D341Med (cell line): ENCODE data around the gene LPP.
A peak's percentile ranks its signal among the peaks of the same experiment; 100 is the strongest.
"Not testable (repeated sequence)": the region's sequence is repeated elsewhere in the genome, so short reads cannot be mapped to it uniquely, and the experiment has no call there.

ENCODE experiments used
- DNase-seq: peaks from one replicate; pipeline ENCODE4 v3.0.0; 2012; ENCODE audit warnings: low spot score

Gene LPP

GRCh38 chr3:188154014-188154808, at the start of gene LPP:
Gene LPP, plus strand, starts transcription at chr3:188154157. Its CDS starts 251,964 bp downstream, at chr3:188406121.
- DNase-seq, result peak; percentile 78

GRCh38 chr3:188106006-188106405, 48.0 kb upstream of the LPP start:
- no peak for DNase-seq

GRCh38 chr3:188106454-188106853, 47.5 kb upstream of the LPP start:
- no peak for DNase-seq

- DNase-seq, result no peak
These were observed 46.8 kb upstream of the LPP start for GRCh38 chr3:188106887-188107830.

GRCh38 chr3:188108703-188109412, 45.1 kb upstream of the LPP start:
- DNase-seq, result no peak

GRCh38 chr3:188111002-188111584, 42.9 kb upstream of the LPP start:
- DNase-seq, result no peak

- DNase-seq, result no peak
These were observed 40.2 kb upstream of the LPP start for GRCh38 chr3:188113756-188114155.

GRCh38 chr3:188119846-188120245, 34.1 kb upstream of the LPP start:
- no peak for DNase-seq

- DNase-seq, result no peak
These were observed 31.3 kb upstream of the LPP start for GRCh38 chr3:188122571-188123169.

- DNase-seq, result no peak
These were observed 30.6 kb upstream of the LPP start for GRCh38 chr3:188123170-188123905.

GRCh38 chr3:188124184-188124583, 29.8 kb upstream of the LPP start:
- no peak for DNase-seq

- no peak for DNase-seq
These were observed 28.9 kb upstream of the LPP start for GRCh38 chr3:188125076-188125475.

- DNase-seq, result no peak
These were observed 27.7 kb upstream of the LPP start for GRCh38 chr3:188126276-188126675.

- no peak for DNase-seq
These were observed 27.0 kb upstream of the LPP start for GRCh38 chr3:188126934-188127333.

GRCh38 chr3:188128905-188129304, 25.1 kb upstream of the LPP start:
- no peak for DNase-seq

- DNase-seq, result not testable (repeated sequence)
These were observed 22.9 kb upstream of the LPP start for GRCh38 chr3:188131023-188131422.

GRCh38 chr3:188133219-188133618, 20.7 kb upstream of the LPP start:
- no peak for DNase-seq

GRCh38 chr3:188133646-188134045, 20.3 kb upstream of the LPP start:
- no peak for DNase-seq

- DNase-seq, result no peak
These were observed 19.9 kb upstream of the LPP start for GRCh38 chr3:188134079-188134478.

- DNase-seq, result no peak
These were observed 19.1 kb upstream of the LPP start for GRCh38 chr3:188134856-188135255.

GRCh38 chr3:188135271-188135670, 18.7 kb upstream of the LPP start:
- DNase-seq, result no peak
